HepG2 (cell line): ENCODE results near the gene SORL1-AS1.

Experiments used
- ATAC-seq: fragments of 200-7000 bp; cut with Tn5 transposase; 3 replicates; pipeline ENCODE4 v1.9.1; 2020; ENCODE audit warnings: mild to moderate bottlenecking, moderate library complexity
- BruUV-seq: library from RNA; stranded (reverse); fragments of 400-500 nt; replicated peaks from 2 replicates; lab custom pipeline; 2021; lab: Mats Ljungman, UMichigan
- CTCF ChIA-PET: fragments of 300-600 bp; formaldehyde crosslinking; extraction: SDS; loops from one replicate; lab custom pipeline; 2021; ENCODE audit warnings: low total read pairs, inconsistent platforms, low intra/inter-chr PET ratio; lab: Yijun Ruan, JAX
- POLR2A ChIA-PET: fragments of 350-600 bp; sonication (Branson Sonifier 250); formaldehyde crosslinking; loops from one replicate; lab custom pipeline; 2020; ENCODE audit warnings: antibody characterized with exemption, inconsistent platforms; lab: Yijun Ruan, JAX
- DNase-seq: peaks from one replicate; pipeline ENCODE4 v3.0.0-alpha.2; 2015; ENCODE audit warnings: low spot score
- FAIRE-seq: peaks from 3 replicates; lab custom pipeline; 2011; peaks lifted over from hg19 to GRCh38; lab: Jason Lieb, UNC
- H2AFZ ChIP-seq: one replicate; pipeline ENCODE4 v1.6.1; 2011; ENCODE audit warnings: low read length, inconsistent platforms
- H3K27ac ChIP-seq: fragments of 300-600 bp; 3 replicates; pipeline ENCODE4 v1.8.0; 2011; ENCODE audit warnings: mixed run types, mild to moderate bottlenecking, mixed read lengths, low read length, inconsistent platforms; ENCODE audit not compliant: insufficient read depth; ENCODE audit errors: extremely low read length
- H3K27me3 ChIP-seq, 2 experiments: fragments of 200-600 bp in 1 of 2; 2 replicates in 1 of 2; 3 replicates in 1 of 2; pipeline versions ENCODE4 v1.6.0 to v1.8.0; 2011; ENCODE audit warnings: low read length in 2 of 2, mild to moderate bottlenecking in 2 of 2, moderate library complexity in 2 of 2, inconsistent platforms in 1 of 2; ENCODE audit not compliant: insufficient read depth in 2 of 2, control insufficient read depth in 1 of 2
- H3K36me3 ChIP-seq, 2 experiments: fragments of 200-600 bp in 1 of 2; replicated peaks in 1 of 2; 2 replicates in 1 of 2; 3 replicates in 1 of 2; pipeline versions ENCODE4 v1.5.1 to v1.8.0; 2011; ENCODE audit warnings: low read length in 2 of 2, inconsistent platforms in 1 of 2; ENCODE audit not compliant: insufficient read depth in 2 of 2, control insufficient read depth in 1 of 2
- H3K4me1 ChIP-seq: 2 replicates; pipeline ENCODE4 v1.5.1; 2012; ENCODE audit warnings: low read length, inconsistent platforms; ENCODE audit not compliant: insufficient read depth
- H3K4me2 ChIP-seq: 2 replicates; pipeline ENCODE4 v1.6.0; 2011; ENCODE audit warnings: low read depth, low read length, inconsistent platforms
- H3K4me3 ChIP-seq, 3 experiments: fragments of 200-600 bp in 1 of 3; sonication (generic), shearing (Covaris generic) in 1 of 3; replicated peaks in 1 of 3; 2 replicates each; pipeline ENCODE4 v1.5.1; 2011 to 2016; ENCODE audit warnings: low read length in 3 of 3, inconsistent platforms in 2 of 3, low read depth in 2 of 3, mild to moderate bottlenecking in 2 of 3, control low read depth in 1 of 3, mixed read lengths in 1 of 3; ENCODE audit not compliant: insufficient read depth in 1 of 3
- H3K79me2 ChIP-seq: one replicate; pipeline ENCODE4 v1.6.1; 2011; ENCODE audit warnings: low read length, inconsistent platforms; ENCODE audit not compliant: insufficient read depth
- H3K9ac ChIP-seq: 2 replicates; pipeline ENCODE4 v1.6.0; 2011; ENCODE audit warnings: mild to moderate bottlenecking, low read depth, low read length, inconsistent platforms; ENCODE audit not compliant: insufficient read depth
- H3K9me3 ChIP-seq: 2 replicates; pipeline ENCODE4 v1.5.1; 2012; ENCODE audit warnings: mild to moderate bottlenecking, low read length
- H4K20me1 ChIP-seq: 2 replicates; pipeline ENCODE4 v1.6.0; 2011; ENCODE audit warnings: inconsistent platforms, mild to moderate bottlenecking, low read length, moderate library complexity; ENCODE audit not compliant: insufficient read depth
- BHLHE40 ChIP-seq: IDR thresholded peaks from 2 replicates; pipeline ENCODE4 v1.6.1; 2011; ENCODE audit warnings: low read length, improper control_type of control experiment
- CBX1 ChIP-seq: IDR thresholded peaks from one replicate; pipeline ENCODE4 v1.6.1; 2016; ENCODE audit warnings: antibody characterized with exemption, low read depth
- CC2D1A ChIP-seq: sonication (generic); formaldehyde crosslinking; IDR thresholded peaks from 2 replicates; pipeline ENCODE4 v1.8.1; 2023; ENCODE audit warnings: mild to moderate bottlenecking, missing genetic modification reagents
- CEBPG ChIP-seq: IDR thresholded peaks from 2 replicates; pipeline ENCODE4 v1.6.1; 2016
- ELK4 ChIP-seq: sonication (generic); formaldehyde crosslinking; IDR thresholded peaks from 2 replicates; pipeline ENCODE4 v1.9.0; 2021; ENCODE audit warnings: missing genetic modification reagents, borderline replicate concordance
- ETV5 ChIP-seq: IDR thresholded peaks from 2 replicates; pipeline ENCODE4 v1.6.1; 2018; ENCODE audit warnings: missing biosample characterization, missing genetic modification reagents, inconsistent platforms, borderline replicate concordance
- HDAC6 ChIP-seq: fragments of 200-600 bp; sonication (generic); IDR thresholded peaks from 2 replicates; pipeline ENCODE4 v1.7.0; 2017; ENCODE audit warnings: mild to moderate bottlenecking, antibody characterized with exemption, low read length, low read depth
- JARID2 ChIP-seq: sonication (generic); formaldehyde crosslinking; IDR thresholded peaks from 2 replicates; pipeline ENCODE4 v1.8.1; 2023; ENCODE audit warnings: missing genetic modification reagents, inconsistent platforms; ENCODE audit not compliant: insufficient replicate concordance
- MATR3 ChIP-seq: sonication (generic); formaldehyde crosslinking; IDR thresholded peaks from 2 replicates; pipeline ENCODE4 v1.4.0; 2020; ENCODE audit warnings: missing genetic modification reagents
- MYNN ChIP-seq: sonication (generic); formaldehyde crosslinking; IDR thresholded peaks from 2 replicates; pipeline ENCODE4 v1.4.0; 2020; ENCODE audit warnings: mild to moderate bottlenecking, low read depth, missing genetic modification reagents
- RFX5 ChIP-seq: IDR thresholded peaks from 2 replicates; pipeline ENCODE4 v1.6.1; 2011; ENCODE audit warnings: low read depth, low read length, improper control_type of control experiment
- SIN3B ChIP-seq: fragments of 150-350 bp; IDR thresholded peaks from 2 replicates; pipeline ENCODE4 v1.6.1; 2014; ENCODE audit warnings: low read length
- SNAI1 ChIP-seq: sonication (generic); formaldehyde crosslinking; IDR thresholded peaks from 2 replicates; pipeline ENCODE4 v1.5.0; 2020; ENCODE audit warnings: mild to moderate bottlenecking, missing genetic modification reagents, borderline replicate concordance
- SRF ChIP-seq: IDR thresholded peaks from 2 replicates; pipeline ENCODE4 v1.6.1; 2011; ENCODE audit warnings: mild to moderate bottlenecking, low read depth, low read length, moderate library complexity
- SYNCRIP ChIP-seq: fragments of 200-400 bp; formaldehyde crosslinking; IDR thresholded peaks from 2 replicates; pipeline ENCODE4 v1.6.1; 2018; ENCODE audit warnings: mild to moderate bottlenecking, low read depth, low read length; ENCODE audit not compliant: insufficient read depth
- TBX2 ChIP-seq: sonication (generic); formaldehyde crosslinking; IDR thresholded peaks from 2 replicates; pipeline ENCODE4 v1.5.0; 2020; ENCODE audit warnings: missing genetic modification reagents, mild to moderate bottlenecking, borderline replicate concordance
- TBX3 ChIP-seq: fragments of 450-650 bp; IDR thresholded peaks from 2 replicates; pipeline ENCODE4 v1.6.1; 2017; ENCODE audit warnings: antibody characterized with exemption, mild to moderate bottlenecking, inconsistent platforms, borderline replicate concordance
- TOPORS ChIP-seq: sonication (generic); formaldehyde crosslinking; IDR thresholded peaks from 2 replicates; pipeline ENCODE4 v1.8.0; 2023; ENCODE audit warnings: mild to moderate bottlenecking, missing genetic modification reagents
- ZBTB42 ChIP-seq: sonication (generic); formaldehyde crosslinking; IDR thresholded peaks from 2 replicates; pipeline ENCODE4 v1.5.0; 2020; ENCODE audit warnings: mild to moderate bottlenecking, missing genetic modification reagents
- ZBTB8A ChIP-seq: sonication (generic); formaldehyde crosslinking; IDR thresholded peaks from 2 replicates; pipeline ENCODE4 v1.4.0; 2020; ENCODE audit warnings: mild to moderate bottlenecking, low read depth, missing genetic modification reagents, borderline replicate concordance
- ZKSCAN5 ChIP-seq: sonication (generic); formaldehyde crosslinking; IDR thresholded peaks from 2 replicates; pipeline ENCODE4 v1.5.1; 2020; ENCODE audit warnings: mild to moderate bottlenecking, missing genetic modification reagents
- ZNF207 ChIP-seq: fragments of 450-650 bp; IDR thresholded peaks from 2 replicates; pipeline ENCODE4 v1.6.1; 2016; ENCODE audit warnings: antibody characterized with exemption, borderline replicate concordance
- ZNF251 ChIP-seq: sonication (generic); formaldehyde crosslinking; IDR thresholded peaks from 2 replicates; pipeline ENCODE4 v1.9.0; 2021; ENCODE audit warnings: mild to moderate bottlenecking, missing genetic modification reagents
- WGBS: methylation state at CpG from one replicate; pipeline ENCODE4 v1.1.6; 2017; ENCODE audit warnings: low lambda C conversion rate; 5-methylcytosine and 5-hydroxymethylcytosine counted together
- in situ Hi-C: cut with HindIII; loops from 2 replicates; pipeline ENCODE4 v1.10.0; 2017; ENCODE audit warnings: low pct_unique_long_range_greater_than_20kb; ENCODE audit not compliant: extremely low pct_ligation_motif_present
- intact Hi-C: fragments of 100-400 bp; cut with micrococcal nuclease; formaldehyde crosslinking; loops from one replicate; pipeline ENCODE4 v1.10.0; 2022; ENCODE audit not compliant: unreplicated experiment

SORL1-AS1 gene

DNA sequence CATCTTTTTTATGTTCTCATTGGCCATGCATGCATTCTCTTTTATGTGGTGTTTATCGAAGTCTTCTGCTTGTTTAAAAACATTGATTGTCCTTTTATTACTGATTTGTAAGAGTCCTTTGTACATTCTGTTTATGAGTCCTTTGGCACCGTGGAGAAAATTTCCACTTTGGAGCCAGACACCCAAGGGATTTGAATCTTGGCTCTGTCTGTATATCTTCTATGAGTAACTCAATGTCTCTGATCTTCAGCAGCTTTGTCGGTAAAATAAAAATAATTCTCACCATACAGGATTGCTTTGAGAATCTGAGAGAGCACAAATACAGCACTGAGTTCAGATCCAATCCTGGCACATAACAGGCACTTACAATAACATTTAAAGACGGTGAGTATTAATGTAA, 13.4 kb downstream of the SORL1-AS1 start:
- H3K9ac ChIP-seq = no peak overlapping the region
- H3K4me3 ChIP-seq = no peak overlapping the region
- ChIA-PET POLR2A (no interaction called here), CTCF (no interaction called here)
- H3K79me2 ChIP-seq = no peaks in the 10 kb centered on the region
- no peaks in the 10 kb centered on the region for H3K36me3 ChIP-seq
- no peaks in the 10 kb centered on the region for H4K20me1 ChIP-seq
- 70% methylated on average over 4 of the region's 4 CpGs for WGBS
- no peak overlapping the region for H3K27ac ChIP-seq
- H3K4me1 ChIP-seq = no peaks in the 10 kb centered on the region
- H2AFZ ChIP-seq = no peak overlapping the region
- no TSS peak for BruUV-seq
- ATAC-seq (no peak), FAIRE-seq (no peak)
- intact Hi-C loops = no loop called here
- H3K4me2 ChIP-seq = no peak overlapping the region
- H3K9me3 ChIP-seq = no peaks in the 10 kb centered on the region
- TF ChIP-seq RFX5 = no peak
- no peak for TF ChIP-seq ZBTB8A (CRISPR knock-in tag)
- no peak for TF ChIP-seq HDAC6
- no peak for TF ChIP-seq CBX1
- no peak for TF ChIP-seq BHLHE40
- TF ChIP-seq ZBTB42 (CRISPR knock-in tag) = no peak
- TF ChIP-seq ZKSCAN5 = no peak
- TF ChIP-seq MATR3 = no peak
- TF ChIP-seq, all 625 proteins: peak for 0
- in situ Hi-C loops = no loop called here
- no peak for DNase-seq
- no peaks in the 10 kb centered on the region; a peak in 1 of 5 replicates for H3K27me3 ChIP-seq

- CTCF ChIA-PET = no interaction called here
- no peak for ATAC-seq
- POLR2A ChIA-PET = no interaction called here
- WGBS = 69% methylated on average over 4 of the region's 4 CpGs
- BruUV-seq = no TSS peak
- no peaks in the 10 kb centered on the region for H3K9me3 ChIP-seq
- H3K36me3 ChIP-seq = no peaks in the 10 kb centered on the region
- in situ Hi-C loops = no loop called here
- no peak overlapping the region for H3K4me3 ChIP-seq
- FAIRE-seq = no peak
- H3K4me1 ChIP-seq = no peaks in the 10 kb centered on the region
- H3K4me2 ChIP-seq = no peak overlapping the region
- H2AFZ ChIP-seq = no peak overlapping the region
- intact Hi-C loops = no loop called here
- no peak for DNase-seq
- no peak overlapping the region for H3K9ac ChIP-seq
- no peaks in the 10 kb centered on the region for H3K79me2 ChIP-seq
- H3K27me3 ChIP-seq = no peaks in the 10 kb centered on the region; a peak in 1 of 5 replicates
- H4K20me1 ChIP-seq = no peaks in the 10 kb centered on the region
- H3K27ac ChIP-seq = no peak overlapping the region
- no peak for TF ChIP-seq ETV5
- TF ChIP-seq SIN3B = no peak
- no peak for TF ChIP-seq SRF
- no peak for TF ChIP-seq TBX2 (CRISPR knock-in tag)
- TF ChIP-seq MYNN = no peak
- no peak for TF ChIP-seq CC2D1A (CRISPR knock-in tag)
- TF ChIP-seq CEBPG = no peak
- TF ChIP-seq SYNCRIP = no peak
- no peak for TF ChIP-seq SNAI1 (CRISPR knock-in tag)
- no peak for TF ChIP-seq TBX3
- no peak for TF ChIP-seq ELK4 (CRISPR knock-in tag)
- TF ChIP-seq TOPORS (CRISPR knock-in tag) = no peak
- TF ChIP-seq ZNF251 (CRISPR knock-in tag) = no peak
- no peak for TF ChIP-seq ZNF207
- no peak for TF ChIP-seq JARID2 (CRISPR knock-in tag)
Observed at GRCh38 chr11:121437686-121438078, 15.1 kb downstream of the SORL1-AS1 start.
